ENCODE measurements around the gene SENP6. TPM values are rescaled to one million over a fixed set of nuclear protein-coding genes. Genes with fewer than 3 reads are reported as not detected.
"Not testable (repeated sequence)": the region's sequence is repeated elsewhere in the genome, so short reads cannot be mapped to it uniquely, and the experiment has no call there.

SENP6 gene
- polyA plus RNA-seq, 1 experiment: 9.9 TPM

DNA sequence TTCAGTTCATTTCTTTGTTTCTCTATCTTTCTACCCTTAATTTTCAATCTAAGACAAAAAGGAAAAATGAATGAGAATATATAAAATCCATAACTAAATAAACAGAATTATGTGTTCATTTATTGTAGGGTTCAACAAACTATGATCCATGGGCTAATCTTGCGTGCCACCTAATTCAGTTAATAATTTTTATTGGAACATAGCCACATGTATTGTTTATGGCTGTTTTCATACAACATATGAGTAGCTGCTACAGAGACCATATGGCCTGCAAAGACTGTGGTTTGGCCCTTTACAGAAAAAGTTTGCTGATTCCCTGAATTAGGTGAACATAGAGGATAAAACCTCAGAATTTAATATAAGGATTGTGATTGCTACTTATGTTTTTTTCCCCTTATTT lies 21.8 kb downstream of the SENP6 start:
- H3K27me3 ChIP-seq (ENCODE audit: control insufficient read depth, insufficient read depth, low read length): no peaks in the 10 kb centered on the region
- DNase-seq (ENCODE audit: low read depth): no peak
- ChIA-PET POLR2A (no interaction called here), CTCF (no interaction called here)
- TF ChIP-seq, protein P1, sequence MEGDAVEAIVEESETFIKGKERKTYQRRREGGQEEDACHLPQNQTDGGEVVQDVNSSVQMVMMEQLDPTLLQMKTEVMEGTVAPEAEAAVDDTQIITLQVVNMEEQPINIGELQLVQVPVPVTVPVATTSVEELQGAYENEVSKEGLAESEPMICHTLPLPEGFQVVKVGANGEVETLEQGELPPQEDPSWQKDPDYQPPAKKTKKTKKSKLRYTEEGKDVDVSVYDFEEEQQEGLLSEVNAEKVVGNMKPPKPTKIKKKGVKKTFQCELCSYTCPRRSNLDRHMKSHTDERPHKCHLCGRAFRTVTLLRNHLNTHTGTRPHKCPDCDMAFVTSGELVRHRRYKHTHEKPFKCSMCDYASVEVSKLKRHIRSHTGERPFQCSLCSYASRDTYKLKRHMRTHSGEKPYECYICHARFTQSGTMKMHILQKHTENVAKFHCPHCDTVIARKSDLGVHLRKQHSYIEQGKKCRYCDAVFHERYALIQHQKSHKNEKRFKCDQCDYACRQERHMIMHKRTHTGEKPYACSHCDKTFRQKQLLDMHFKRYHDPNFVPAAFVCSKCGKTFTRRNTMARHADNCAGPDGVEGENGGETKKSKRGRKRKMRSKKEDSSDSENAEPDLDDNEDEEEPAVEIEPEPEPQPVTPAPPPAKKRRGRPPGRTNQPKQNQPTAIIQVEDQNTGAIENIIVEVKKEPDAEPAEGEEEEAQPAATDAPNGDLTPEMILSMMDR (IDR thresholded peaks at IDR 0.05; ENCODE audit: insufficient read depth, low read depth, low read length): no peak
- no peaks in the 10 kb centered on the region for H3K36me3 ChIP-seq (ENCODE audit: control insufficient read depth, insufficient read depth, low read length)
- H3K4me3 ChIP-seq (ENCODE audit: low read depth, low read length): no peak overlapping the region

DNA sequence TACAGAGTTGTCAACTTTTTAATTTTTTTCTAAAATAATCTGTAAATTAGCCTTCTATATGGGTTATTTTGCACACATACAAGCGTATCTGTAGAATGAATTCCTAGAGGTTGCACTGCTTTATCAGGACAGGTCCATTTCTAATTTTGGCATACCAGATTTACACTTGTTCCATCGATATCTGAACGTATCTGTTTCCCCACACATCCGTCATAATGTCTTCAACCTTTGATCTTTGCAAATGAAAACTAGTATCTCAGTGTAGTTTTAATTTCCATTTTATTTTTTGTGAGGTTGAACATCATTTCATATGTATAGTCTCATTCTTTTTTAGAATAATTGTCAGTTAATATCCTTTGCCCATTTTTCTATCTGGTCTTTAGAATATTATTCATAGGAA lies 22.7 kb downstream of the SENP6 start:
- Histone ChIP-seq H3K36me3 (ENCODE audit: control insufficient read depth, insufficient read depth, low read length) (no peaks in the 10 kb centered on the region), H3K27me3 (ENCODE audit: control insufficient read depth, insufficient read depth, low read length) (no peaks in the 10 kb centered on the region), H3K4me3 (ENCODE audit: low read depth, low read length) (no peak overlapping the region)
- no peak for DNase-seq (ENCODE audit: low read depth)
- TF ChIP-seq, protein P1 (IDR thresholded peaks at IDR 0.05; ENCODE audit: insufficient read depth, low read depth, low read length): no peak
- POLR2A ChIA-PET: no interaction called here
- CTCF ChIA-PET: no interaction called here

DNA sequence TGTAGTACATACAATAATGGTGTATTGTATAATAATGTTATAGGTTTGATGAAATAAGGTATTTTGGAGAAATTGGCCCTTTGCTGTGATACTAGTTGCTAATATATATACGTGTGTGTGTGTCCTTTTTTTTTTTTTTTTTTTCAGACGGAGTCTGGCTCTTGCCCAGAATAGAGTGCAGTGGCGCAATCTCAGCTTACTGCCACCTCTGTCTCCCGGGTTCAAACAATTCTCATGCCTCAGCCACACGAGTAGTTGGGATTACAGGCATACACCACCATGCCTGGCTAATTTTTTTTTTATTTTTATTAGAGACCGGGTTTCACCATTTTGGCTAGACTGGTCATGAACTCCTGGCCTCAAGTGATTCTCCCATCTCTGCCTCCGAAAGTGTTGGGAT lies 23.3 kb downstream of the SENP6 start:
- H3K27me3 ChIP-seq (ENCODE audit: control insufficient read depth, insufficient read depth, low read length): no peaks in the 10 kb centered on the region
- CTCF ChIA-PET: no interaction called here
- POLR2A ChIA-PET: no interaction called here
- H3K4me3 ChIP-seq (ENCODE audit: low read depth, low read length): no peak overlapping the region
- TF ChIP-seq, protein P1 (IDR thresholded peaks at IDR 0.05; ENCODE audit: insufficient read depth, low read depth, low read length): no peak
- H3K36me3 ChIP-seq (ENCODE audit: control insufficient read depth, insufficient read depth, low read length): no peaks in the 10 kb centered on the region
- no peak for DNase-seq (ENCODE audit: low read depth)

DNA sequence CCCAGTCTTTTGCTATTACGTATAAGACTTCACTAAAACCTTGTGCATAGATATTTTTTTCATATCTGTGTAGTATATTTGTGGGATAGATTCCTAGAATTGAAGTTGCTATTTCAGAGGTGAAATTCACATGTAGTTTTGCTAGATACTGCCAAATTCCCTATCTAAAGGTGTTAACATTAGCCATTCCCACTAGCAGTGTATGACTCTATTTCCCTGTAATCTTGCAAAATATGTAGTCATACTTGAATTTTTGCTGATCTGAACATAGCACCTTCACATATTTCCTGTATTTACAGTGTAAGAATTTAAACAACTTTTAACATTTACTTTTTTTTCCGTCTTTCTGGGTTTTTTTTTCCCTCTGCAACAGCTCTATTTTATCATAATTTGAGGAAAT lies 24.9 kb downstream of the SENP6 start:
- no peaks in the 10 kb centered on the region for H3K36me3 ChIP-seq (ENCODE audit: control insufficient read depth, insufficient read depth, low read length)

DNA sequence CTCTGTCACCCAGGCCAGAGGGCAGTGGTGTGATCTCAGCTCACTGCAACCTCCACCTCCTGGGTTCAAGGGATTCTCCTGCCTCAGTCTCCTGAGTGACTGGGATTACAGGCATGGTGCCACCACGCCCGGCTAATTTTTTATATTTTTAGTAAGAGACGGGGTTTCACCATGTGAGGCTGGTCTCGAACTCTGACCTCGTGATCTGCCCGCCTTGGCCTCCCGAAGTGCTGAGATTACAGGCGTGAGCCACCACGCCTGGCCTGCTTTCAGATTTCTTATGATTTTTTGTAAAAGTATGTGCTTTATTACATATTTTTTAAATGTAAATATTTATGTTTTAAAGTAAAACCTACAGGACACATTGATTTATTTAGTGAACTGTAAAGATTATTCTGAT lies 26.0 kb downstream of the SENP6 start:
- CTCF ChIA-PET; H3K27me3 ChIP-seq (ENCODE audit: control insufficient read depth, insufficient read depth, low read length); POLR2A ChIA-PET; H3K4me3 ChIP-seq (ENCODE audit: low read depth, low read length); DNase-seq (ENCODE audit: low read depth); H3K36me3 ChIP-seq (ENCODE audit: control insufficient read depth, insufficient read depth, low read length): not testable (repeated sequence)

More for the DNA sequence above, 24.9 kb downstream of the SENP6 start:
- TF ChIP-seq, protein P1 (IDR thresholded peaks at IDR 0.05; ENCODE audit: insufficient read depth, low read depth, low read length): no peak
- DNase-seq (ENCODE audit: low read depth): no peak
- Histone ChIP-seq H3K27me3 (ENCODE audit: control insufficient read depth, insufficient read depth, low read length) (no peaks in the 10 kb centered on the region), H3K4me3 (ENCODE audit: low read depth, low read length) (no peak overlapping the region)
- POLR2A ChIA-PET: no interaction called here
- CTCF ChIA-PET: no interaction called here

DNA sequence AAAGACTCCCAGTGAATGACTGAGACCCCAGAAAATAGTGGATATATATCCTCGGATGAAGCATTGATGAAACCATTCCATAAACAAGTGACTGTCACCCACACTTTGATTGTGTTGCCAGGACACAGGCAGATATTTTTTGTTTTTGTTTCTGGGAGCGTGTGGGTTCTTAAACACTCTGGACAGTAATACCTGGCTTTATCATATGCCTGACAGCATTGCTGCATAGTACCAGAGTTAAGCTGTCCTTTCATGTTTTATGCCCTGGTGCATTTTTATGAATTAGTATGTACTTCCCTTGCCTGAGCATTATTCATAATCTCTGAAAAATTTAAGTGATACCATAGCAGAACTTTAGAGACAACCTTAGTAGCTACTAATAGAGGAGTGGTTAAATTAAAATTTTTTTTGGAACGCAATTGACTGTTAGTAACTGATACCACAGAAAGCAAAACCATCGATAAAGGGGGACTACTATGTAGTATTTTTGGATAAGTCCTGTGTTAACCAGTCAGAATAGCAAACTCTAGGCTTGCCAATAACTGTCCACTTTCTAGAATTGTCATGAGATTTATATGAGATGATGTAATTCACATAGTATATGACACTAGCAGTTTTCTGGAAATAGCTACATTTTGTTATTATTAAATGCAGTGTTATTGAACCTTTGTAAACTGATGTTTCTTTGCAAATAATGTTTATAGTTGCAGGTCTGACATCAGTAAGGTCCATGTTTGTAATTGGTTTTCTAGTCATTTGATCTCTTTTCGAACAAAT lies 30.4 kb downstream of the SENP6 start:
- ChIA-PET POLR2A (no interaction called here), CTCF (no interaction called here)
- no peaks in the 10 kb centered on the region for H3K27me3 ChIP-seq (ENCODE audit: control insufficient read depth, insufficient read depth, low read length)
- DNase-seq (ENCODE audit: low read depth): no peak
- no peak overlapping the region for H3K4me3 ChIP-seq (ENCODE audit: low read depth, low read length)
- no peaks in the 10 kb centered on the region for H3K36me3 ChIP-seq (ENCODE audit: control insufficient read depth, insufficient read depth, low read length)
- TF ChIP-seq, protein P1 (IDR thresholded peaks at IDR 0.05; ENCODE audit: insufficient read depth, low read depth, low read length): no peak
